K562 (cell line): Measurements from ENCODE around the gene FGF9. TPM values are rescaled to one million over a fixed set of nuclear protein-coding genes. Genes with fewer than 3 reads are reported as not detected.

Source experiments
- ATAC-seq: fragments of 200-7000 bp; cut with Tn5 transposase; 3 replicates; pipeline ENCODE4 v1.9.1; 2020; ENCODE audit warnings: moderate library complexity
- BruUV-seq: library from RNA; stranded (reverse); fragments of 400-500 nt; replicated peaks from 2 replicates; lab custom pipeline; 2021; lab: Mats Ljungman, UMichigan
- CTCF ChIA-PET: fragments of 300-600 bp; formaldehyde crosslinking; extraction: SDS; loops from one replicate; lab custom pipeline; 2021; ENCODE audit warnings: low intra/inter-chr PET ratio; lab: Yijun Ruan, JAX
- POLR2A ChIA-PET: fragments of 300-600, 350-650 bp; sonication (Branson Sonifier 250); formaldehyde crosslinking; extraction: SDS; loops from one replicate; lab custom pipeline; 2021; ENCODE audit warnings: antibody characterized with exemption, inconsistent platforms; lab: Yijun Ruan, JAX
- DNase-seq, 4 experiments: peaks; one replicate each; pipeline versions ENCODE4 v3.0.0 to v3.0.0-alpha.2; 2011 to 2018; ENCODE audit warnings: low spot score in 3 of 4, mixed read lengths in 3 of 4; ENCODE audit errors: extremely low read depth in 1 of 4
- FAIRE-seq: peaks from 2 replicates; lab custom pipeline; 2011; peaks lifted over from hg19 to GRCh38; lab: Jason Lieb, UNC
- H2AFZ ChIP-seq: 2 replicates; pipeline ENCODE4 v1.6.0; 2011; ENCODE audit warnings: low read depth, low read length, control low read depth, inconsistent platforms
- H3K27ac ChIP-seq: fragments of 200-600 bp; 3 replicates; pipeline ENCODE4 v1.8.0; 2011; ENCODE audit warnings: low read depth, mild to moderate bottlenecking, control low read depth, inconsistent platforms, low read length, moderate library complexity, mixed read lengths; ENCODE audit errors: extremely low read depth
- H3K27me3 ChIP-seq, 2 experiments: fragments of 300-600 bp in 1 of 2; 2 replicates in 1 of 2; 3 replicates in 1 of 2; pipeline versions ENCODE4 v1.6.0 to v1.8.0; 2011; ENCODE audit warnings: inconsistent platforms in 2 of 2, low read length in 2 of 2, mild to moderate bottlenecking in 1 of 2, mixed read lengths in 1 of 2, moderate library complexity in 1 of 2; ENCODE audit not compliant: control insufficient read depth in 2 of 2, insufficient read depth in 2 of 2
- H3K36me3 ChIP-seq: fragments of 300-600 bp; 3 replicates; pipeline ENCODE4 v1.8.0; 2011; ENCODE audit warnings: mild to moderate bottlenecking, low read length, inconsistent platforms; ENCODE audit not compliant: control insufficient read depth, insufficient read depth
- H3K4me1 ChIP-seq, 2 experiments: fragments of 200-600 bp in 1 of 2; replicated peaks in 1 of 2; 2 replicates in 1 of 2; 3 replicates in 1 of 2; pipeline versions ENCODE4 v1.5.1 to v1.8.0; 2011; ENCODE audit warnings: inconsistent platforms in 2 of 2, low read length in 2 of 2, mild to moderate bottlenecking in 1 of 2, mixed read lengths in 1 of 2, moderate library complexity in 1 of 2; ENCODE audit not compliant: control insufficient read depth in 2 of 2, insufficient read depth in 2 of 2
- H3K4me2 ChIP-seq: 2 replicates; pipeline ENCODE4 v1.6.1; 2011; ENCODE audit warnings: low read length, control low read depth, inconsistent platforms, mixed read lengths; ENCODE audit not compliant: insufficient read depth
- H3K4me3 ChIP-seq: fragments of 200-600 bp; sonication (generic), shearing (Covaris generic); 2 replicates; pipeline ENCODE4 v1.5.1; 2016; ENCODE audit warnings: control low read depth, inconsistent platforms
- H3K79me2 ChIP-seq: fragments of 200-600 bp; 3 replicates; pipeline ENCODE4 v1.8.0; 2011; ENCODE audit warnings: low read length, inconsistent platforms; ENCODE audit not compliant: control insufficient read depth, insufficient read depth
- H3K9ac ChIP-seq, 2 experiments: 2 replicates each; pipeline versions ENCODE4 v1.6.0 to v1.6.1; 2011; ENCODE audit warnings: low read depth in 2 of 2, low read length in 2 of 2, control low read depth in 1 of 2, inconsistent platforms in 1 of 2, mild to moderate bottlenecking in 1 of 2, mixed read lengths in 1 of 2; ENCODE audit not compliant: insufficient read depth in 1 of 2
- H3K9me1 ChIP-seq: one replicate; pipeline ENCODE4 v1.6.0; 2011; ENCODE audit warnings: inconsistent platforms, mild to moderate bottlenecking, low read length, moderate library complexity; ENCODE audit not compliant: control insufficient read depth, insufficient read depth
- H3K9me3 ChIP-seq: replicated peaks from 2 replicates; pipeline ENCODE4 v1.5.1; 2011; ENCODE audit warnings: low read depth, low read length, inconsistent platforms; ENCODE audit not compliant: control insufficient read depth, insufficient read depth
- H4K20me1 ChIP-seq: replicated peaks from 2 replicates; pipeline ENCODE4 v1.6.1; 2011; ENCODE audit warnings: low read length, inconsistent platforms, mixed read lengths; ENCODE audit not compliant: control insufficient read depth, insufficient read depth
- ARHGAP35 ChIP-seq: fragments of 450-650 bp; IDR thresholded peaks from 2 replicates; pipeline ENCODE4 v1.6.1; 2018; ENCODE audit not compliant: partially characterized antibody
- NFIX ChIP-seq: fragments of 250-450 bp; sonication (Bioruptor Pico); IDR thresholded peaks from 2 replicates; pipeline ENCODE4 v1.4.0; 2020; ENCODE audit warnings: low read depth, mild to moderate bottlenecking, moderate library complexity
- RBBP5 ChIP-seq: fragments of 200-600 bp; sonication (generic); IDR thresholded peaks from 2 replicates; pipeline ENCODE4 v1.6.1; 2012; ENCODE audit warnings: borderline replicate concordance, mild to moderate bottlenecking, low read length, control low read depth, inconsistent platforms; ENCODE audit not compliant: insufficient read depth, poor library complexity, severe bottlenecking
- SRSF3 ChIP-seq: fragments of 200-400 bp; formaldehyde crosslinking; IDR thresholded peaks from 2 replicates; pipeline ENCODE4 v1.6.1; 2016; ENCODE audit warnings: mild to moderate bottlenecking, low read length, moderate library complexity; ENCODE audit not compliant: insufficient read depth
- TAF15 ChIP-seq: fragments of 200-400 bp; formaldehyde crosslinking; IDR thresholded peaks from 2 replicates; pipeline ENCODE4 v1.6.1; 2017; ENCODE audit warnings: mild to moderate bottlenecking, low read depth, low read length, moderate library complexity
- TAL1 ChIP-seq: fragments of 450-650 bp; IDR thresholded peaks from 2 replicates; pipeline ENCODE4 v1.6.1; 2016; ENCODE audit warnings: mild to moderate bottlenecking
- ZNF23 ChIP-seq: fragments of 250-450 bp; sonication (Bioruptor Pico); IDR thresholded peaks from 2 replicates; pipeline ENCODE4 v1.4.0; 2020; ENCODE audit warnings: mild to moderate bottlenecking
- WGBS: fragments of 100-300 bp; shearing (Covaris generic); methylation state at CpG from one replicate; pipeline ENCODE4 v1.1.6; 2016; ENCODE audit warnings: low coverage, mixed read lengths; ENCODE audit not compliant: insufficient coverage; ENCODE audit errors: missing lambda C conversion rate; 5-methylcytosine and 5-hydroxymethylcytosine counted together
- in situ Hi-C: fragments of 300-500 bp; cut with MboI; formaldehyde crosslinking; loops from 4 replicates; pipeline ENCODE4 v1.15.0; 2018; ENCODE audit warnings: inconsistent platforms, mixed read lengths
- intact Hi-C: fragments of 100-400 bp; cut with micrococcal nuclease; formaldehyde crosslinking; loops from 2 replicates; pipeline ENCODE4 v1.14.2; 2022
- polyA plus RNA-seq, 8 experiments: library from polyadenylated mRNA; depleted of rRNA in 4 of 8; stranded (reverse) in 5 of 8; unstranded in 3 of 8; fragments of >200 nt; fragmentation: Nextera tagmentation in 2 of 8; fragmentation: Illumina TruSeq in 1 of 8; extraction: Ambion mirVana in 2 of 8; extraction: Trizol in 1 of 8; gene quantifications; 2 replicates each; pipeline versions ENCODE4 v1.2.1 to v1.2.3, GENCODE V29; 2011 to 2014; ENCODE audit warnings: inconsistent platforms in 1 of 8, missing spikeins in 1 of 8
- total RNA-seq, 7 experiments: library from RNA; depleted of rRNA in 6 of 7; stranded (reverse); fragments of >200 nt in 6 of 7; fragmentation: Illumina TruSeq in 2 of 7; extraction: Trizol in 2 of 7; gene quantifications; 2 replicates each; pipeline versions ENCODE4 v1.2.1 to v1.2.3, GENCODE V29; 2011 to 2021; ENCODE audit warnings: low replicate concordance in 1 of 7
- TF ChIP-seq, protein P1 (sequence below): sonication (generic); formaldehyde crosslinking; IDR thresholded peaks from 2 replicates; pipeline ENCODE4 v1.8.0; 2022; ENCODE audit warnings: mild to moderate bottlenecking, low read depth, missing genetic modification reagents

FGF9 gene
- total and polyA plus RNA-seq, 9 of the 15 experiments (the other 6 are each of a cell fraction or from before 2014, with no cell fraction given): not detected

GRCh38 chr13:21698817-21699679 is 28.2 kb downstream of the FGF9 start:
- in situ Hi-C loops: no loop called here

More at GRCh38 chr13:21698817-21699679, 28.2 kb downstream of the FGF9 start:
- Histone ChIP-seq H3K4me2 (no peak overlapping the region), H2AFZ (no peak overlapping the region), H3K4me1 (no peaks in the 10 kb centered on the region), H3K9ac (no peak overlapping the region), H4K20me1 (no peaks in the 10 kb centered on the region), H3K27ac (no peak overlapping the region)
- intact Hi-C loops: no loop called here
- TF ChIP-seq NFIX (no peak), TAF15 (no peak), SRSF3 (no peak), ARHGAP35 (no peak), TAL1 (no peak), RBBP5 (no peak), ZNF23 (CRISPR knock-in tag) (no peak)
- TF ChIP-seq, protein P1, sequence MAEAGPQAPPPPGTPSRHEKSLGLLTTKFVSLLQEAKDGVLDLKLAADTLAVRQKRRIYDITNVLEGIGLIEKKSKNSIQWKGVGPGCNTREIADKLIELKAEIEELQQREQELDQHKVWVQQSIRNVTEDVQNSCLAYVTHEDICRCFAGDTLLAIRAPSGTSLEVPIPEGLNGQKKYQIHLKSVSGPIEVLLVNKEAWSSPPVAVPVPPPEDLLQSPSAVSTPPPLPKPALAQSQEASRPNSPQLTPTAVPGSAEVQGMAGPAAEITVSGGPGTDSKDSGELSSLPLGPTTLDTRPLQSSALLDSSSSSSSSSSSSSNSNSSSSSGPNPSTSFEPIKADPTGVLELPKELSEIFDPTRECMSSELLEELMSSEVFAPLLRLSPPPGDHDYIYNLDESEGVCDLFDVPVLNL (CRISPR knock-in tag): no peak
- TF ChIP-seq, all 486 proteins: peak for 0
- no peak for FAIRE-seq
- POLR2A ChIA-PET: no interaction called here
- Histone ChIP-seq H3K36me3 (no peaks in the 10 kb centered on the region), H3K4me3 (no peak overlapping the region), H3K9me3 (no peaks in the 10 kb centered on the region), H3K79me2 (no peaks in the 10 kb centered on the region), H3K9me1 (no peaks in the 10 kb centered on the region), H3K27me3 (no peaks in the 10 kb centered on the region; a peak in 2 of 5 replicates)
- CTCF ChIA-PET: no interaction called here
- DNase-seq: no peak
- 0% methylated on average over 5 of the region's 5 CpGs for whole genome bisulfite sequencing
- no peak for ATAC-seq
- BruUV-seq: no TSS peak
